MCF 10A (cell line): ENCODE results near the gene WFIKKN1. TPM values are rescaled to one million over a fixed set of nuclear protein-coding genes. Genes with fewer than 3 reads are reported as not detected.

ENCODE experiments used
- BruUV-seq: library from RNA; stranded (reverse); fragments of 400-500 nt; replicated peaks from 2 replicates; lab custom pipeline; 2021; lab: Mats Ljungman, UMichigan
- CTCF ChIA-PET: fragments of 300-600 bp; sonication (Branson Sonifier 250); formaldehyde crosslinking; extraction: SDS; loops from one replicate; lab custom pipeline; 2021; ENCODE audit warnings: antibody characterized with exemption, inconsistent platforms; lab: Yijun Ruan, JAX
- POLR2A ChIA-PET: fragments of 300-600, 350-650 bp; sonication (Branson Sonifier 250); formaldehyde crosslinking; extraction: SDS; loops from one replicate; lab custom pipeline; 2020; ENCODE audit warnings: antibody characterized with exemption, inconsistent platforms; lab: Yijun Ruan, JAX
- DNase-seq: peaks from one replicate; pipeline ENCODE4 v3.0.0-alpha.2; 2018; ENCODE audit not compliant: unreplicated experiment
- H3K27ac Mint-ChIP-seq: one replicate; pipeline ENCODE4 v1.8.0; 2022; ENCODE audit warnings: mild to moderate bottlenecking, low read depth, mixed read lengths; ENCODE audit not compliant: unreplicated experiment
- H3K27me3 Mint-ChIP-seq: one replicate; pipeline ENCODE4 v1.8.0; 2022; ENCODE audit warnings: mixed read lengths; ENCODE audit not compliant: insufficient read depth, unreplicated experiment
- H3K36me3 Mint-ChIP-seq: one replicate; pipeline ENCODE4 v1.8.0; 2022; ENCODE audit warnings: mild to moderate bottlenecking, moderate library complexity, mixed read lengths; ENCODE audit not compliant: insufficient read depth, unreplicated experiment
- H3K4me1 Mint-ChIP-seq: one replicate; pipeline ENCODE4 v1.8.0; 2022; ENCODE audit warnings: mixed read lengths; ENCODE audit not compliant: insufficient read depth, unreplicated experiment
- H3K4me3 Mint-ChIP-seq: one replicate; pipeline ENCODE4 v1.8.0; 2022; ENCODE audit warnings: mild to moderate bottlenecking, moderate library complexity, mixed read lengths; ENCODE audit not compliant: unreplicated experiment
- H3K9me3 Mint-ChIP-seq: one replicate; pipeline ENCODE4 v1.8.0; 2022; ENCODE audit warnings: mixed read lengths; ENCODE audit not compliant: unreplicated experiment
- intact Hi-C: fragments of 100-400 bp; cut with micrococcal nuclease; formaldehyde crosslinking; loops from 2 replicates; pipeline ENCODE4 v1.14.1; 2022
- total RNA-seq: library from RNA; stranded (reverse); gene quantifications from 2 replicates; pipeline ENCODE4 v1.2.3, GENCODE V29; 2022
- TF ChIP-seq, protein P1 (sequence below): fragments of 200-600 bp; IDR thresholded peaks from one replicate; pipeline ENCODE4 v1.8.0; 2022; ENCODE audit warnings: antibody characterized with exemption, mild to moderate bottlenecking; ENCODE audit not compliant: unreplicated experiment

Gene WFIKKN1
- total RNA-seq, 1 experiment from 2014 or later = 0.14 TPM

DNA sequence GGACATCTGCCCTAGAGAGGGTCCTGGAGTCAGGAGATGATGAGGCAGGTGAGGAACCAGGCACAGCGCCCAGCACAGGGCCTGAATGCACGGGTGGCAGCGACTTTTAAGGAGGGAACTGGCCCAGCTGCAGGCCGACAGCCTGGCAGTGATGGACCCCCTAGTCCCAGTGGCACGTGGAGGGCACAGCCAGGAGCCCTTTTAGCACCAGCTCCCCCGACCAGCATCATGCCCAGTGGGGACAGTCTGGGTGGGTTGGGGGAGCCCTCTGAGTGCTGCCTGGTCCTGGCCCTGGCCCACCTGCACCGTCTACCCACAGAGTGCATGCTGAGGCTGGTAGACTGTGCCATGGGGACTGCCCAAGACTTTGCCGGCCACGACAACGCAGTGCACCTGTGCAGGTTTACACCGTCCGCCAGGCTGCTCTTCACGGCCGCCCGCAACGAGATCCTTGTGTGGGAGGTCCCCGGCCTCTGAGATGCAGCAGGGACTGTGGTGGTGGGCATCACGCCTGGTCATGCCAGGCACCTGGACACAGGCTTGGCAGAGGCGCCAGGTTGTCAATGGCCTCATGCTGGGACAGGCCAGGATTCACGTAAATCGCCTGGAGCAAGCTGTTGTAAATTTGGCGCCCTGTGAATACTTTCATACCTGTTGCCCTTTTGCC, 36.5 kb downstream of the WFIKKN1 start:
- intact Hi-C loops = no loop called here
- TF ChIP-seq, protein P1, sequence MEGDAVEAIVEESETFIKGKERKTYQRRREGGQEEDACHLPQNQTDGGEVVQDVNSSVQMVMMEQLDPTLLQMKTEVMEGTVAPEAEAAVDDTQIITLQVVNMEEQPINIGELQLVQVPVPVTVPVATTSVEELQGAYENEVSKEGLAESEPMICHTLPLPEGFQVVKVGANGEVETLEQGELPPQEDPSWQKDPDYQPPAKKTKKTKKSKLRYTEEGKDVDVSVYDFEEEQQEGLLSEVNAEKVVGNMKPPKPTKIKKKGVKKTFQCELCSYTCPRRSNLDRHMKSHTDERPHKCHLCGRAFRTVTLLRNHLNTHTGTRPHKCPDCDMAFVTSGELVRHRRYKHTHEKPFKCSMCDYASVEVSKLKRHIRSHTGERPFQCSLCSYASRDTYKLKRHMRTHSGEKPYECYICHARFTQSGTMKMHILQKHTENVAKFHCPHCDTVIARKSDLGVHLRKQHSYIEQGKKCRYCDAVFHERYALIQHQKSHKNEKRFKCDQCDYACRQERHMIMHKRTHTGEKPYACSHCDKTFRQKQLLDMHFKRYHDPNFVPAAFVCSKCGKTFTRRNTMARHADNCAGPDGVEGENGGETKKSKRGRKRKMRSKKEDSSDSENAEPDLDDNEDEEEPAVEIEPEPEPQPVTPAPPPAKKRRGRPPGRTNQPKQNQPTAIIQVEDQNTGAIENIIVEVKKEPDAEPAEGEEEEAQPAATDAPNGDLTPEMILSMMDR = no peak
- DNase-seq = no peak
- BruUV-seq = no TSS peak
- no peaks in the 10 kb centered on the region for H3K4me1 Mint-ChIP-seq
- H3K27ac Mint-ChIP-seq = peak overlapping the region; percentile 85
- peaks cover 19% of the 10 kb centered on the region for H3K36me3 Mint-ChIP-seq
- ChIA-PET POLR2A (interaction anchor here (0.6 to 3.2 kb wide), 15 partner anchors 9 to 243 kb away, joined by 3 to 17 read pairs (median 4); partner anchors contain the start of genes CAPN15, STUB1, WDR24 and WDR90), CTCF (interaction anchor here (0.6 to 2.3 kb wide), 16 partner anchors 9 to 324 kb away, joined by 3 to 9 read pairs (median 3); partner anchors contain the start of genes CCDC78, MCRIP2, METTL26 and WDR24)
- H3K4me3 Mint-ChIP-seq = peak overlapping the region; percentile 75
- H3K9me3 Mint-ChIP-seq = no peaks in the 10 kb centered on the region
- H3K27me3 Mint-ChIP-seq = no peaks in the 10 kb centered on the region

DNA sequence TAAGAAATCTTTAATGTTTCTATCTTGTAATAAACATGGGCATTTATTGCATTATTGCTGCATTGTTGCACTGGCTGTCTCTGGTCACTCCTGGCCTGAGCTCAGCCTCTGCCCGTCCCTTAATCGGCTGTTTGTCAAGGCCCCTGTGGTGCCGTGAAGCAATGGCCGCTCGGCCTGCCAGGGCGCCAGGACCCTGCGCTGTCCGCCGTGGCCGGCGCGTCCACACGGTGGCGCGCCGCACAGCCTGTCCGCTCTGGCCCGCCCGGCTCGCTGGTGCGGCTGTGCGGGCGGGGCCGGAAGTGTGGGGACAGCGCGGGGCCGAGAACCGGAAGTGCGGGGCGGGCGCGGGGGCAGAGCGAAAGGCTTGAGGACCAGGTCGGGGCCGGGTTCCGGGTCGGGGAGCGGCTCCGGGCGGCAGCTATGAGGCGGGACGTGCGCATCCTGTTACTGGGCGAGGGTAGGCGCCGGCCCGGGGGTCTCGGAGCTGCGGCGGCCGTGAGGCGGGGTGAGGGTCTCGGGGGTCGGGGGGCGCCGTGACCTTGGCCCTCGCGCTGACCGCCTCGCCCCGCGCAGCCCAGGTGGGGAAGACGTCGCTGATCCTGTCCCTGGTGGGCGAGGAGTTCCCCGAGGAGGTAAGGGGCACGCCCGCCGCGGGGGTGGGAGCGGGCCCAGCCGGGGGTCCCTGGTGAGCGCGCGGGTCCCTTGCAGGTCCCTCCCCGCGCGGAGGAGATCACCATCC, 37.2 kb downstream of the WFIKKN1 start, which contains the start of gene RHOT2:
Gene RHOT2, plus strand, starts transcription at position 353 of the 739 bp plus-strand sequence. Its CDS starts 68 bp downstream, at position 421.
- CTCF ChIA-PET = interaction anchor here (0.6 to 2.3 kb wide), 16 partner anchors 9 to 325 kb away, joined by 3 to 9 read pairs (median 3); partner anchors contain the start of genes CCDC78, MCRIP2, METTL26 and WDR24
- TF ChIP-seq, protein P1 = peak; percentile 67
- no peaks in the 10 kb centered on the region for H3K9me3 Mint-ChIP-seq
- intact Hi-C loops = no loop called here
- H3K4me3 Mint-ChIP-seq = peak within 1 kb of the TSS; percentile 75
- no peaks in the 10 kb centered on the region for H3K4me1 Mint-ChIP-seq
- no peaks in the 10 kb centered on the region for H3K27me3 Mint-ChIP-seq
- no TSS peak for BruUV-seq
- peak within 1 kb of the TSS; percentile 85 for H3K27ac Mint-ChIP-seq
- H3K36me3 Mint-ChIP-seq = peaks cover 23% of the 10 kb centered on the region
- POLR2A ChIA-PET = interaction anchor here (0.6 to 3.2 kb wide), 17 partner anchors 8 to 244 kb away, joined by 3 to 17 read pairs (median 4); partner anchors contain the start of genes CAPN15, METTL26, STUB1 and WDR24
- DNase-seq = peak; percentile 87

DNA sequence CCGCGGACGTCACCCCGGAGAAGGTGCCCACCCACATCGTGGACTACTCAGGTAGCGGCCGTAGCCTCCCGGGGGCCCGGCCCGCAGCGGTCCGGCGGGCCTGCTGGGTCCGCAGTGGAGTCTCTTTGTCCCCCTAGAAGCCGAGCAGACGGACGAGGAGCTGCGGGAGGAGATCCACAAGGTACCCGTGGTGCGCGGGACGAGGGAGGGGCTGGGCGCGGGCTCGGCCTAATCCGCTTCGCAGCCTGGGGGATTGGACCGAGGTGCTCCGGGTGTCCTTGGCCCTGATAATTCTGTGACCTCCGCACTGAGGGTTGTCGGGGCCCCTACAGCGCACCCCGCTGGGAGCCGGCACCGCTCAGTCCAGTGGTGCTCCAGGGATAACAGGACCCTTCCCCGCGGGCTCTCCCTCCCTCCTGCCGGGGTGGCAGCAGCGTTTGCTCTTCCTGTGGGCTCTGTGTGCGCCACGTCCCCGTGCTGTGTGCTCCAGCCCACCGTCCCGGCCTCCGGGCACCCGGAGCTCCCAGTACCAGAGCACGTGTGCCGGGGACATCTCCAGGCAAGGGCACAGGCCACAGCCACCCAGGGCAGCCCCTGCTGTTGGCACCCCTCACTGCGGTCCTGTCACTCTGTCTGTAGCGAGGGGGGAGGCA, 37.9 kb downstream of the WFIKKN1 start:
- no peaks in the 10 kb centered on the region for H3K27me3 Mint-ChIP-seq
- peak overlapping the region; percentile 85 for H3K27ac Mint-ChIP-seq
- CTCF ChIA-PET = interaction anchor here (1.0 to 2.3 kb wide), 8 partner anchors 8 to 92 kb away, joined by 3 to 9 read pairs (median 6); partner anchors contain the start of gene WDR90
- POLR2A ChIA-PET = interaction anchor here (0.9 to 3.2 kb wide), 15 partner anchors 8 to 244 kb away, joined by 3 to 17 read pairs (median 5); partner anchors contain the start of genes CAPN15, METTL26, STUB1 and WDR24
- no peak for DNase-seq
- peaks cover 29% of the 10 kb centered on the region for H3K36me3 Mint-ChIP-seq
- intact Hi-C loops = no loop called here
- TF ChIP-seq, protein P1 = no peak
- H3K4me1 Mint-ChIP-seq = no peaks in the 10 kb centered on the region
- peak overlapping the region; percentile 75 for H3K4me3 Mint-ChIP-seq
- H3K9me3 Mint-ChIP-seq = no peaks in the 10 kb centered on the region
- BruUV-seq = no TSS peak
